Fibroblast of peridontal ligament (primary cell): ENCODE data around the gene PLCXD3.

Experiments used
- DNase-seq: peaks from one replicate; pipeline ENCODE4 v3.0.0-alpha.2; 2010; ENCODE audit errors: extremely low read depth

The PLCXD3 gene

GRCh38 chr5:41415242-41415641 lies 95.2 kb downstream of the PLCXD3 start:
- DNase-seq: no peak

- peak; percentile 93 for DNase-seq
Measured at GRCh38 chr5:41414598-41414997, 95.8 kb downstream of the PLCXD3 start.

DNA sequence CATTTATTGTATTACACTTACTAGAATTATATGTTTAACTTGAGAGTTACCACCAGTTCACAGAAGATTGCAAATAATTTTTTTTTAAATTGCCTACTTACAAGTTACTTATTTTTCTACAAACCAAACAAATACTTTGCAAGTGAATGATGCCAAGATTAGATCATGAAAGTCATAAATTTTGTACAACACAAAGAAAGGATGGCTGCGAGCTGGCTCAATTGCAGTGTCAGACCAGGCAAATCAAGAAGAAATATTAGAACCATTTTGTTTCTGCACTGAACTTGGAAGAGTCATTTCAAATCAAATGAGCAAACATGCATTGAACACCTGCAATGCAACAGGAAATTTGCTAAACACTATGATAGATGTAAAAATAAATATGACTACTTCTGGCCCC lies 97.3 kb downstream of the PLCXD3 start:
- no peak for DNase-seq

DNA sequence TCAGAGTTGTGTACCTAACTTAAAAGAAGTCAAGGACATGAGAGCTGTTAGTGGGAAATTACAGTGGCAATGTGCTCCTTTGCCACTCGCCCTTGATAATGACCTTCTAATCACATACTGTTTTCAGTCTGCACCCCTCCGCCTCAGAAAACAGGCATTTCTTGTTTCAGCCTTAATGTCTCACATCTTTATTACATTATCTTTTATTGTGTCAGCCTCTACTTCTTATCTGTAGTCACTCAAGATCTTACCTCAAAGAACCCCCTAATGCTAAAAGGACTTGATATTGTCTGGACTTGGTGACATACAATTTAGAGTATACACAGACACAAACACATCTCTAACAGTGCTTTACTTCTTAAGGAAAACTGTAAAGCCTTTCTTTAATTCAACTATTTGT lies 97.9 kb downstream of the PLCXD3 start:
- DNase-seq: no peak

GRCh38 chr5:41410737-41411136 lies 99.7 kb downstream of the PLCXD3 start:
- no peak for DNase-seq

DNA sequence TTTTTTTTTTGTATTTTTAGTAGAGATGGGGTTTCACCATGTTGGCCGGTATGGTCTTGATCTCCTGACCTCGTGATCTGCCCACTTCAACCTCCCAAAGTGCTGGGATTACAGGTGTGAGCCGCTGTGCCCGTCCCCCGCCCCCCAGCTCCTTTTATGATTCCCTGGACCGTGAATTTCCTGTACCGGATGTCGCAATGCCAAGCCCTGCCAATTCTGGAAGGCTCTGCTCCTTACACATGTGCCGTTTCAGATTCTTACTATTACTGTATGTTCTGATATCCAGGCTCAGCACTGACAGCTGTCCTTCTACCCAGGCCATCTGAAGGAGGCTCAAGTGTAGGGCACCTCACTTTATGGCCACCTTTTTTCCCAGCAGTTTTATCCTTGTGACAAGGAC lies 100.1 kb downstream of the PLCXD3 start:
- DNase-seq: no peak

DNA sequence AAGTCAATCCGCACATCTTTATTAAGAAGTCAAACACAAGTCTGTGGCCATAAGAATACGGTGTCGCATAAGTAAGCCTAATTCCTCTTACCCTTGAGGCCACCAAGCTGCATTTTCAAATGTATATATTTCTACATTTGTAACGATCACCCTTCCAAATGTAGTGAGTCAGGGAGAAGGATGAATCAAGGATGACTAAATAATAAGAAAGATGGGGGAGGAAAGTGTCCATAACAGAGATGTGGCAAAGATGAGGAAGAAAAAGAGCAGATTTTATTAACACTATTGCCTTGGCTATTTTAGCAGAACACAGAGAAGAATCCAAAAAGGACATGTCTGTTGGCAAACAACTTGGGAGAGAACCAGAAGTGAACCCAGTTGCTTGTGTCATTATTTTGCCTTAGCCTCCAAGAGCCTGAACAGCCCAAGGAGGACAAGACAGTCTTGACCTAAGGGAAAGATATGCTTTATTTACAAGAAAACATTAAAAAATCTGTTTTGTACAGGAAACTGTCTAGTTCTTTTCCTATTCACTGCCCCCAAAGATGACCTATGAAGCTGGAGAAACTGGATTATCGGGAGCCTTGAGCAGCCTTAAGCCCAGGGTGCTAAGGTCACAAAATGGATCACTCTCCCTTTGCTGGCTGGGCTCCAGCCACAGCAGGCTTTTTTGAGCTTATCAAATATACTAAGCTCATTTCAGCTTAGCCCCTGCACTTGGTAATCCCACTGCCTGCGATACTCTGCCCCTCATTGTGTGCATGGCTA lies 101.5 kb downstream of the PLCXD3 start:
- peak; percentile 44 for DNase-seq

DNA sequence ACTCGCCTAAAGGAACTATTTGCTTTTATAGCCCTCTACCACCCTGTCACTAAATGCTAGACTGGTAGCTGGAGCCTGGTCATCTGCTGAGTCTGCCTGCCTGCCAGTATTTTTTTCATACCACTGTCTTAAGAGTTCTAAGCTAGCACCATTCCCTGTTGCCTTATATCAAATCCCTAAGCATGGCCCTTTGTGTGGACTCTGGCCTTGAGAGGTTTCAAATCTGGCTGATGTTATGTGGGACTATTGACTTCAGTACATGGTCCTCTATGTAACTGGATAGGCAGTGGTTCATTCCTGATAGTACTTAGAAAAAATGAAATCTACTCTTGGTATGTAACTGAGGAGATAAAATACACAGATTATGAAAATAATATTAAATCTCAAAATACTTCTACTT lies 103.5 kb downstream of the PLCXD3 start:
- no peak for DNase-seq

DNA sequence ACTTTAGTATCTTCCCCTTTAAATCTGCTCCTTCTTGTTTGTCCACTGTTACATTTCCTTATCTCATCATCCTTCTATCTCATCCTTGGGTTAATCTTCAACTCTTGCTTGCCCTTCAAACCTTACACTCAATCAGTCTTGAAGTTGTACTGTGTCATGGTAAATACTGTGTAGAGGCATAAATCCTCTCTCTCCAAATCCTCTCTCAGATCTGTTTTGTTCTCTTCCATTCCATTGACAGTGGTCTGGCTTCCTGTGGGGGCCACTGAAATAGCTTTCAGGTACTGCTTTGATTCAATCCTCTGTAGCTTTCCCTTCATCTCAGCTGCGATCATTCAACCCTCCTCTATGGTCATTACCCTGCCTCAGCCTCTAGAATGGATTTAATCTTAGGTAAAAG lies 104.0 kb downstream of the PLCXD3 start:
- DNase-seq: no peak

GRCh38 chr5:41404757-41405156 lies 105.6 kb downstream of the PLCXD3 start:
- DNase-seq: no peak

GRCh38 chr5:41403846-41404245 lies 106.6 kb downstream of the PLCXD3 start:
- DNase-seq: peak; percentile 35

DNA sequence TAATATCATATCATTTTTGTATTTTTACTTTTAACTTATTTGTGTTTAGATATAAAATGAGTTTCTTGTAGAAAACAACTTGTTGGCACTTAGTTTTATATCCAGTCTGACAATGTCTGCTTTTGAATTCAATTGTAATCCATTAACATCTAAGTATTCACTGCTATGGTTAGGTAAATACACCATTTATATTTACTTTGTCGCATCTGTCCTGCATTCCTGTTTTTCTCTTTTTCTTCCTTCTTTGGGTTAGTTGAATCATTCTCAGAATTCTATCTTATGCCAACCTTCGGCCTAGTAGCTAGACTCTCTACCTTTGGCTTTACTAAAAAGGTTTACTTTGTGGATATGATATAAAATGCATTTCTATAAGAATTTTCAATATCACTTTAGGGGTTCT lies 107.6 kb downstream of the PLCXD3 start:
- no peak for DNase-seq

DNA sequence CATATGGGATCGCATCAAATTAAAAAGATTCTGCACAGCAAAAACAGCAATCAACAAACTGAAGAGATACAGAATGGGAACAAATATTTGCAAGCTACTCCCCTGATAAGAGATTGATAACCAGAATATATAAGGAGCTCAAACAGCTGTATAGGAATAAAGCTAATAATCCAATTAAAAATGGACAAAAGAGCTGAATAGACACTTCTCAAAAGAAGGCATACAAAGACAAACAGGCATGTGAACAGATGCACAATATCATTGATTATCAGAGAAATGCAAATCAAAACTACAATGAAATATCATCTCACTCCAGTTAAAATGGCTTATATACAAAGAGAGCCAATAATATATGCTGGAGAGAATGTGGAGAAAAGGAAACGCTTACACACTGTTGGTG lies 110.6 kb downstream of the PLCXD3 start:
- DNase-seq: no peak

DNA sequence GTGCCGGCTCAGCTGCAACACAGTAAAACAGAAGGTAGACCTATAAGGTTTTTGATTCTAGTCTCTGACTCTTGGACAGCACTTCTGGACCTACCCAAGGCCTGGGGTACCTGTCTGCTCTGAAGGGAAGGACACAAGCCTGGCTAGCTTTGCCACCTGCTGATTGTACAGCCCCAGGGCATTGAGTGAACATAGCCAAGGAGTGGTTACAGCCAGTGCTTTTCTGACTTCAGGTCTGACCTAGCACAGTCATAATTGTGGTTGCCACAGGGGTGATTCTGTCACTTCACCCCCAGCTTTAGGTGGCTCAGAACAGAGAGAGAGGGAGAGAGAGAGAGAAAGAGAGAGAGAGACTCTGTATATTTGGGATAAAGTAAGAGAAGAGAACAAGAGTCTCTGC lies 118.4 kb downstream of the PLCXD3 start:
- DNase-seq: no peak

DNA sequence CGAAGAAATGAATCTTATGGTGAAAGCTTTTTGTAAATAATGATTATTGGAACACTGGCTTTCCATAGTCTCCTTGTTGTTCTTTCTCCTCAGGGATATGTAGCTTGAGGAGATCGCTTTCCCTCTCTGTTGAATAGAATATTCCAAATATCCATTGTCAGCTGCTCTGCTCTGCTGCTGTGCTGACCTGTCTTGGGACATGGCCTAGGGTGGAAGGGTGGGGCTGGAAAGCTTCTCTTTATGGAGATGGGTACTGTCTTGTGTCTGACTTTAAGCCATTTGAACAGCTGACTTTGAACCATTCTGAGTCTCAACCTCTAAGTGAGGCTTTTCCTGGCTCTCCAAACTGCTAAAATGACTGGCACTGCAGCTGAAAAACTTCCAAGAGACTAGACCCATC lies 135.8 kb downstream of the PLCXD3 start:
- no peak for DNase-seq

DNA sequence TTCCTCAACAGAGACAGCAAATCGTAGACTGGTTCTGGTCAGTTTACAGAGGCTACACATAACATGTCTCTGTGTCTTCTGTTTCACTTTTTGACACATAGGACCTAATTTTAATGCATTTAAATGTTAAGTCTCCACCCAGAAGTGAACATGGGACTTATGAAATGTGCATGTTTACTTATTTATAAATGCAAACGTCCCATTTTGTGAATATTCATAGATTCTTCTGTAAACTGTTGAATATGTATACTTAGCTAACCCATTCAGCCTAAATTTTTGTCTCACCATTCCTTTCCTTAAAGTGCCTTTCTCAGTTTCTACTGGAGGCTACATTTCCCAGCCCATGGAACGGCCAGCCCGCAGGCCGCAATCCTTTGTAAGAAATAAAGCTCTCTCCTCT lies 137.2 kb downstream of the PLCXD3 start:
- DNase-seq: no peak

DNA sequence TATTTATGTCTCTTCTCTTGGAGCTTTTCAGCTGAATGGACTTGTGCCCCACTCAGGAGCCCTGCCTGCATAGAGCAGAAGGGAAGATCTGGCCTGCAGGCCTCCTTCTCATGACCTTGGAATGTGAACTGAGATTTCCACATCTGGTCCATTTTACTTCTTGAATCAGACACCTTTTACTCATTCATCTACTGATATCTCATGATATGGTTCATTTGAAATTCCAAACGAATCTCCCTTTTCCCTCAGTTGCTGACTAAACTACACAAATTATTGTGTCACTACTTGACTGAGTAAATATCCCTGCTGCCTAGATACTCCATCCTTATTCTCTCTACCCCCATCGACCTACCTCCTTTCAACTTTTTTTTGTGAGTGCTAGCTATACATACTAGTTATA lies 138.7 kb downstream of the PLCXD3 start:
- DNase-seq: peak; percentile 77

DNA sequence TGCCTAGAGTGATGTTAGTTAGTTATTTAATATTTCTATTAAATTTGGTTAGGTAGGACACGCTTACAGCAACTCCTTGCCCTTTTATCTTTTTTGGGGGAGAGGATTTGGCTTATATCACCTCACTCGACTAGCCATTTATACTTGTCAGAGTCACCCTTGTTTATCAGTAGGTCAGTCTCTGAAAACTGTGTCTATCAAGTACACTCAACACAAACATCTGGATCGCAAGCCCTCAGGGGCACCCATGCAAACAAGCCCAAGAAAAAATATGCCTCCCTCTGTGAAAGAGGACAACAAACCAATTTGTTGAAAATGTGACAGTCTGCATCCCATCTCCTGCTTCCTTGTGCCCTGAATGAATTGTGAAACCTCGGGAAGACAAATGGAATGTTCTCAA lies 139.9 kb downstream of the PLCXD3 start:
- no peak for DNase-seq

DNA sequence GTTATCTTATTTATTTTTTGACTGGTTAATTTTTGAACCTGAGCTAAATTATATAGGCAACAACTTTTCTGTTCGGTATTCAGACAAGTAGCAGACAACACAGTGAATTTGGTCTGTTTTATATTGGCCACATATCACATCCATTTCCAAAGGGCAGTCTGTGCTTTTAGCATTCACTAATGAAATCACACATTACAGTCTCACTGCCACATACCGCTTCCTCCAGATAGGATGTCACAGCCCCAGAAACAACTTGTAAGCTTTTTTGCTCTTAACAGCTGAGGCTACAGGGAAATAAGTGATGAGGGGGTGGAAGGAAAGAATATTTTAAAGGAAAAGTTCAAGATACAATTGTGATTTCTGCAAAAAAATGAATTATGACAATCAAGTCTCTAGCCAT lies 140.6 kb downstream of the PLCXD3 start:
- DNase-seq: no peak

- DNase-seq: peak; percentile 45
Measured at GRCh38 chr5:41368158-41368557, 142.2 kb downstream of the PLCXD3 start.

DNA sequence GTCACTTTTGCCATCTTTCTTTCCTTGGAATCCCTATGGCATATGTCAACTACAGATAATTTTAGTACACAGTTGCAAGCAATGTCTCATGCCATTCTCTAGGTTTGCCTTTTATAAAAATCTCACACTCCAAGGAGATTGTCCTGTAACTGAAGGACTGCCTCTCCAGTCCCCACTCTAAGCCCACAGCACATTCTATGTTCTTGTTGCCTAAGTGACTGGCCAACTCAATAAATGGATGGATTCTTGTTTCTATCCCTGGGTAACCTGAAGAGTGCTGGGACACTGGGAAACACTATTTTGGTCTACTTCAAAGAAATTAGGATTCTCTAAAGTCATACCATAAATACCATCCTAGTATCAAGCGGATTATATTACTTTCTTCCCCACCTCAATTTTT lies 145.0 kb downstream of the PLCXD3 start:
- no peak for DNase-seq

GRCh38 chr5:41364346-41364745 lies 146.1 kb downstream of the PLCXD3 start:
- DNase-seq: no peak

DNA sequence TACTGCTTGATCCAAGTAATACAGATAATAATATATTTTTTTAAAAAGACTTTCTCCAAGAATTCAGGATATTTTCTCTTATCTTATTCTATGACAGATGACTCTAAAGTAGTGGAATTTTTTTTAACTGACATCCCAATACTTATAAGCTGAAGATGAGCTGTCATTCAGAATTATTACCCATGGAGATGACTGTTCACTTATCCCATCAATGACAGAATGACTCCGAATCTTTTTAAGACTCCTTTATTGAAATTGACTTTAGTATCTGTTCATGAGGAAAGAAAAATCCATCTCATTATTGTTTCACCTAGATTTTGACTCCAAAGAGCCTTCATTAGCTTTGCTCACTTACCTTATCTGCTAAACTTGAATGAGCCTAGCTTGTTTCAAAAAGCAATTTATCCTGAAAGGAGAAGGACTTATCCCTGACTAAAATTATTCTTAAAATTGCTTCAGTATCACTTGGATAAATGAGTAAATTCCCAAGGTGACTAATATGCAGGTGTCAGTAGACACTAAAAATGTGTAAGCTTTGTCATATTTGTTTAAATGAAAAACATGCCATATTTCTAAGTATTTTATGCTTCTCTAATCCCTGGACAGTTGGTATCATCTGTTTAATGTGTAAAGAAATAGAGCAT lies 146.9 kb downstream of the PLCXD3 start:
- no peak for DNase-seq

DNA sequence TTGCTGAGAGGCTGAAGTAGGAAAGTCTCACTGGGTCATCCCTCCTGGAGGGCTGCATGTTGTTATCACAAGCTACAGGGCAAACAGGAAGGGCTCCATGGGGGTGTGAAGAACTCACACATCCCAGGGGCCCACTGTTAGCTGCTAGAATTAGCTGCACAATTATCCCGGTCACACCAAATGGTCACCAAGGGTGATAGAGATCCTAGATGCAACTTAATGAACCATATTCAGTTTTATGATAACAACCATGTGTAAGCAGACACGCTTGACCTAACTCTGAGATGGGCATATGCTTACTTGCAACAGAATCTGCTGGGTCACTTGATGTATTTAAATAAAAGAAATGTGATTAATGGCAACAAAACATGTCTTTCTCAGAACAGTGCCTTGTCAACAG lies 153.6 kb downstream of the PLCXD3 start:
- no peak for DNase-seq
